Measurements from ENCODE around the gene GLRX5.

DNA sequence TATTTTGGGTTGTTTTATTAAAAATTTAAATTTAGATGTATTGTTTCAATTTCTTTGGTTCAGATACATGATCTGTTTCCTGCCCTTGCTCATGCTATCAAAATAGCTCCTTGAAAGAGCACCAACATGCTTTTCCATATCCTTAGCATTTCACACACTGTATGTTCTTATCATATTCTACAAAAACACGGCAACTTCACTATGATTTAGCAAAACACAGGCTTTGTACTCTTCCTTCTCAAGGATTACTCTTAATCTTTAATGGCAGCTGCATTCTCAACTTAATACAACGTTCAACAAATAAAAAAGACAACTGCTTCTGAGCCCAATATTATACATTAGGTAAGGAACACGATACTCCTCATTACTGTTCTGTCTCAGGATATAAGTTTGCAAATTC is 2.9 kb upstream of the GLRX5 start:
- TF ChIP-seq, protein P1, sequence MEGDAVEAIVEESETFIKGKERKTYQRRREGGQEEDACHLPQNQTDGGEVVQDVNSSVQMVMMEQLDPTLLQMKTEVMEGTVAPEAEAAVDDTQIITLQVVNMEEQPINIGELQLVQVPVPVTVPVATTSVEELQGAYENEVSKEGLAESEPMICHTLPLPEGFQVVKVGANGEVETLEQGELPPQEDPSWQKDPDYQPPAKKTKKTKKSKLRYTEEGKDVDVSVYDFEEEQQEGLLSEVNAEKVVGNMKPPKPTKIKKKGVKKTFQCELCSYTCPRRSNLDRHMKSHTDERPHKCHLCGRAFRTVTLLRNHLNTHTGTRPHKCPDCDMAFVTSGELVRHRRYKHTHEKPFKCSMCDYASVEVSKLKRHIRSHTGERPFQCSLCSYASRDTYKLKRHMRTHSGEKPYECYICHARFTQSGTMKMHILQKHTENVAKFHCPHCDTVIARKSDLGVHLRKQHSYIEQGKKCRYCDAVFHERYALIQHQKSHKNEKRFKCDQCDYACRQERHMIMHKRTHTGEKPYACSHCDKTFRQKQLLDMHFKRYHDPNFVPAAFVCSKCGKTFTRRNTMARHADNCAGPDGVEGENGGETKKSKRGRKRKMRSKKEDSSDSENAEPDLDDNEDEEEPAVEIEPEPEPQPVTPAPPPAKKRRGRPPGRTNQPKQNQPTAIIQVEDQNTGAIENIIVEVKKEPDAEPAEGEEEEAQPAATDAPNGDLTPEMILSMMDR (IDR thresholded peaks at IDR 0.05): no peak
- TF ChIP-seq POLR2AphosphoS5 (IDR thresholded peaks at IDR 0.05): no peak
- TF ChIP-seq POLR2A (IDR thresholded peaks at IDR 0.05): no peak
